H9 (cell line): ENCODE results near the gene OBI1. TPM values are rescaled to one million over a fixed set of nuclear protein-coding genes. Genes with fewer than 3 reads are reported as not detected.
A peak's percentile ranks its signal among the peaks of the same experiment; 100 is the strongest.

Source experiments
- DNase-seq: peaks from one replicate; pipeline ENCODE4 v3.0.0-alpha.2; 2017
- H2AFZ ChIP-seq: one replicate; pipeline ENCODE4 v1.6.1; 2013; ENCODE audit warnings: mild to moderate bottlenecking, low read length, control low read depth, moderate library complexity
- H2AK5ac ChIP-seq: 2 replicates; pipeline ENCODE4 v1.6.1; 2013; ENCODE audit warnings: low read length, control low read depth, mixed read lengths; ENCODE audit not compliant: insufficient read length
- H2BK120ac ChIP-seq: one replicate; pipeline ENCODE4 v1.6.1; 2013; ENCODE audit warnings: low read depth, mild to moderate bottlenecking, low read length, control low read depth, inconsistent platforms; ENCODE audit not compliant: poor library complexity, severe bottlenecking
- H2BK12ac ChIP-seq: 2 replicates; pipeline ENCODE4 v1.6.1; 2013; ENCODE audit warnings: low read length, control low read depth, mixed read lengths, low read depth; ENCODE audit not compliant: insufficient read length
- H2BK15ac ChIP-seq: 2 replicates; pipeline ENCODE4 v1.6.1; 2013; ENCODE audit warnings: low read depth, low read length, control low read depth
- H2BK20ac ChIP-seq: one replicate; pipeline ENCODE4 v1.6.1; 2013; ENCODE audit warnings: low read depth, mild to moderate bottlenecking, low read length, control low read depth, inconsistent platforms; ENCODE audit not compliant: poor library complexity, severe bottlenecking
- H2BK5ac ChIP-seq: 2 replicates; pipeline ENCODE4 v1.6.1; 2013; ENCODE audit warnings: low read length, control low read depth, mixed read lengths; ENCODE audit not compliant: insufficient read length
- H3K14ac ChIP-seq: 2 replicates; pipeline ENCODE4 v1.6.1; 2013; ENCODE audit warnings: low read length, control low read depth; ENCODE audit not compliant: insufficient read depth
- H3K18ac ChIP-seq: 2 replicates; pipeline ENCODE4 v1.6.1; 2013; ENCODE audit warnings: low read depth, mild to moderate bottlenecking, mixed read lengths, low read length, control low read depth; ENCODE audit not compliant: insufficient read length
- H3K23ac ChIP-seq: 2 replicates; pipeline ENCODE4 v1.6.1; 2013; ENCODE audit warnings: low read length, control low read depth, mixed read lengths, low read depth; ENCODE audit not compliant: insufficient read length
- H3K23me2 ChIP-seq: 2 replicates; pipeline ENCODE4 v1.6.1; 2013; ENCODE audit warnings: low read depth, mild to moderate bottlenecking, mixed read lengths, low read length, control low read depth; ENCODE audit not compliant: insufficient read length, poor library complexity, severe bottlenecking
- H3K27ac ChIP-seq: 2 replicates; pipeline ENCODE4 v1.5.1; 2013; ENCODE audit warnings: low read length, control low read depth, mixed read lengths, low read depth; ENCODE audit not compliant: insufficient read length
- H3K27me3 ChIP-seq: 2 replicates; pipeline ENCODE4 v1.6.1; 2013; ENCODE audit warnings: low read length, control low read depth, inconsistent platforms; ENCODE audit not compliant: insufficient read depth
- H3K4ac ChIP-seq: 2 replicates; pipeline ENCODE4 v1.6.1; 2013; ENCODE audit warnings: low read depth, mild to moderate bottlenecking, control low read depth, inconsistent platforms, low read length, moderate library complexity
- H3K4me1 ChIP-seq: 2 replicates; pipeline ENCODE4 v1.6.1; 2013; ENCODE audit warnings: low read length, control low read depth, inconsistent platforms; ENCODE audit not compliant: insufficient read depth
- H3K4me2 ChIP-seq: 2 replicates; pipeline ENCODE4 v1.6.1; 2013; ENCODE audit warnings: low read length, control low read depth, mixed read lengths; ENCODE audit not compliant: insufficient read length, insufficient read depth
- H3K56ac ChIP-seq: 2 replicates; pipeline ENCODE4 v1.6.1; 2013; ENCODE audit warnings: low read depth, mild to moderate bottlenecking, mixed read lengths, low read length, control low read depth; ENCODE audit not compliant: insufficient read length
- H3K79me1 ChIP-seq: 2 replicates; pipeline ENCODE4 v1.6.1; 2013; ENCODE audit warnings: low read depth, mild to moderate bottlenecking, moderate library complexity, low read length, control low read depth, inconsistent platforms; ENCODE audit not compliant: insufficient read depth, poor library complexity, severe bottlenecking
- H3K79me2 ChIP-seq: 2 replicates; pipeline ENCODE4 v1.6.1; 2013; ENCODE audit warnings: low read length, control low read depth, inconsistent platforms; ENCODE audit not compliant: insufficient read depth
- H3K9ac ChIP-seq: 2 replicates; pipeline ENCODE4 v1.6.1; 2013; ENCODE audit warnings: low read length, control low read depth, mixed read lengths; ENCODE audit not compliant: insufficient read length; ENCODE audit errors: extremely low read depth
- H3K9me3 ChIP-seq: one replicate; pipeline ENCODE4 v1.6.1; 2013; ENCODE audit warnings: low read depth, low read length, inconsistent platforms; ENCODE audit not compliant: control insufficient read depth
- H3T11ph ChIP-seq: one replicate; pipeline ENCODE4 v1.6.1; 2013; ENCODE audit warnings: mild to moderate bottlenecking, low read length, control low read depth, inconsistent platforms
- H4K20me1 ChIP-seq: one replicate; pipeline ENCODE4 v1.6.1; 2013; ENCODE audit not compliant: control insufficient read depth, insufficient read length, insufficient read depth
- H4K5ac ChIP-seq: 2 replicates; pipeline ENCODE4 v1.6.1; 2013; ENCODE audit warnings: low read depth, mild to moderate bottlenecking, mixed read lengths, low read length, control low read depth; ENCODE audit not compliant: insufficient read length
- H4K8ac ChIP-seq: replicated peaks from 2 replicates; pipeline ENCODE4 v1.6.1; 2013; ENCODE audit warnings: low read length, control low read depth, mixed read lengths, low read depth; ENCODE audit not compliant: insufficient read length
- H4K91ac ChIP-seq: 2 replicates; pipeline ENCODE4 v1.6.1; 2013; ENCODE audit warnings: low read depth, mild to moderate bottlenecking, moderate library complexity, mixed read lengths, low read length, control low read depth; ENCODE audit not compliant: insufficient read length
- H3K27ac Mint-ChIP-seq, 3 experiments: 2 replicates in 2 of 3; 3 replicates in 1 of 3; pipeline ENCODE4 v1.8.0; 2020 to 2021; ENCODE audit warnings: mixed read lengths in 3 of 3, mild to moderate bottlenecking in 1 of 3, moderate library complexity in 1 of 3
- H3K27me3 Mint-ChIP-seq: 2 replicates; pipeline ENCODE4 v1.8.0; 2021; ENCODE audit warnings: low read depth, mild to moderate bottlenecking, moderate library complexity, mixed read lengths
- H3K36me3 Mint-ChIP-seq, 3 experiments: 2 replicates in 2 of 3; 3 replicates in 1 of 3; pipeline ENCODE4 v1.8.0; 2020 to 2021; ENCODE audit warnings: low read depth in 3 of 3, mixed read lengths in 3 of 3; ENCODE audit not compliant: insufficient read depth in 1 of 3
- H3K4me1 Mint-ChIP-seq, 2 experiments: 2 replicates each; pipeline ENCODE4 v1.8.0; 2020; ENCODE audit warnings: mixed read lengths in 2 of 2
- H3K4me3 Mint-ChIP-seq, 2 experiments: 2 replicates in 1 of 2; 3 replicates in 1 of 2; pipeline ENCODE4 v1.8.0; 2020 to 2021; ENCODE audit warnings: mild to moderate bottlenecking in 2 of 2, mixed read lengths in 2 of 2, moderate library complexity in 1 of 2
- H3K9me3 Mint-ChIP-seq, 2 experiments: 2 replicates in 1 of 2; 3 replicates in 1 of 2; pipeline ENCODE4 v1.8.0; 2020; ENCODE audit warnings: mild to moderate bottlenecking in 2 of 2, mixed read lengths in 2 of 2, moderate library complexity in 1 of 2
- WGBS: extraction: QIAGEN DNeasy Blood & Tissue Kit; methylation state at CpG from one replicate; pipeline ENCODE4 v1.1.7; 2013; ENCODE audit warnings: missing lambda C conversion rate, low lambda C conversion rate, mixed read lengths; ENCODE audit not compliant: insufficient read length; ENCODE audit errors: extremely low coverage; 5-methylcytosine and 5-hydroxymethylcytosine counted together
- total RNA-seq: library from RNA; stranded (reverse); gene quantifications from 2 replicates; pipeline ENCODE4 v1.2.1, GENCODE V29; 2021
- TF ChIP-seq, protein P1 (sequence below): fragments of 200-600 bp; sonication (generic); conservative IDR thresholded peaks from 3 replicates; pipeline ENCODE4 v1.8.0; 2021; ENCODE audit warnings: antibody characterized with exemption, mild to moderate bottlenecking

Gene OBI1
- total RNA-seq, 1 experiment from 2014 or later = 24.4 TPM

DNA sequence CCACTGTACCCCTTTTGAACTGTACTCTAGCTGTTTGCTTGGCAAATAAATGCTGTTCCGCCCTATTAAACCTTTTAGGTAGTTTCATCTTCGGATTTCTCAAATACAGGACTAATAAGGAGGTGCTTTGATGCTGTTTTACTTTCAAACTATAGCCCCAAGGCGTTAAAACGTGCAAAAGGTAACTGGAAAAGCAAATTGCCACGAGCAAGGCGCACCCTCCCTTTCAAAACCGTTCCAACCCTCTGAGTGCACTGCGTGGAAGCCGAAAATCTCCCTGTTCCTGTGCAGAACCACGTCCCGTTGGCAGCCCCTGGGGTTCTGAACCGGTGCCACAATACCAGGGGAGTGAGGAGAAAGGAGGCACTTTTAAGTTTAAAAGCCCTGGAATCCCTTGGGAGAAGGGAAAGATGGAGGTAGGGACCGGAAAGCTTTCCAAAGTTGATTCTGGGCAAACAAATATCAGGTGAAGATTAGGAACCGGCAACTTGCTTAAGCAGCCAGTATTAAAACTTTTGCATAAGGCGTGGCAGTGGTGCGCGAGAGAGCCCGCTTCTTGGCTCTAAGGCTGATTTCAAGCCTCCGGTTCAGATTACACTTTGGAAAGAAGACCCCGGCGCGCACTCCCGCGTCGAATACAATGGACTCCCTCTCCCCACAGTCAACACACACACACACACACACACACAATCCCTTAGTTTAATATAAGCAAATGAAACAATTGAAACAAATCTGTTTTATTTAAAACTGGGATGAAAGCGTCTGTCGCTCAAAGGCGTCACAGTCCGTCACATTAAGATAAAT, 65.1 kb downstream of the OBI1 start:
- Histone ChIP-seq H3K9me3 (no peaks in the 10 kb centered on the region), H3K4ac (no peak overlapping the region), H4K91ac (no peak overlapping the region), H3K23me2 (peaks cover 13% of the 10 kb centered on the region), H2BK20ac (no peak overlapping the region), H3K56ac (no peak overlapping the region), H4K20me1 (no peaks in the 10 kb centered on the region), H4K8ac (no peak overlapping the region), H3K27me3 (peaks cover 55% of the 10 kb centered on the region), H3K14ac (no peak overlapping the region), H2AFZ (no peak overlapping the region), H3K79me1 (no peaks in the 10 kb centered on the region), H3K27ac (no peak overlapping the region), H2BK15ac (no peak overlapping the region), H3K9ac (no peak overlapping the region), H3T11ph (no peak overlapping the region), H2BK120ac (no peak overlapping the region), H3K79me2 (no peaks in the 10 kb centered on the region), H3K4me2 (peak overlapping the region; percentile 66), H2AK5ac (no peak overlapping the region), H4K5ac (no peak overlapping the region), H3K18ac (no peak overlapping the region), H3K4me1 (no peaks in the 10 kb centered on the region), H3K23ac (no peak overlapping the region), H2BK5ac (no peak overlapping the region), H2BK12ac (no peak overlapping the region)
- no CpG with 5 or more reads among the region's 29 CpGs for WGBS
- H3K27me3 Mint-ChIP-seq = peaks cover 97% of the 10 kb centered on the region
- peak; percentile 73 for DNase-seq
- TF ChIP-seq, protein P1, sequence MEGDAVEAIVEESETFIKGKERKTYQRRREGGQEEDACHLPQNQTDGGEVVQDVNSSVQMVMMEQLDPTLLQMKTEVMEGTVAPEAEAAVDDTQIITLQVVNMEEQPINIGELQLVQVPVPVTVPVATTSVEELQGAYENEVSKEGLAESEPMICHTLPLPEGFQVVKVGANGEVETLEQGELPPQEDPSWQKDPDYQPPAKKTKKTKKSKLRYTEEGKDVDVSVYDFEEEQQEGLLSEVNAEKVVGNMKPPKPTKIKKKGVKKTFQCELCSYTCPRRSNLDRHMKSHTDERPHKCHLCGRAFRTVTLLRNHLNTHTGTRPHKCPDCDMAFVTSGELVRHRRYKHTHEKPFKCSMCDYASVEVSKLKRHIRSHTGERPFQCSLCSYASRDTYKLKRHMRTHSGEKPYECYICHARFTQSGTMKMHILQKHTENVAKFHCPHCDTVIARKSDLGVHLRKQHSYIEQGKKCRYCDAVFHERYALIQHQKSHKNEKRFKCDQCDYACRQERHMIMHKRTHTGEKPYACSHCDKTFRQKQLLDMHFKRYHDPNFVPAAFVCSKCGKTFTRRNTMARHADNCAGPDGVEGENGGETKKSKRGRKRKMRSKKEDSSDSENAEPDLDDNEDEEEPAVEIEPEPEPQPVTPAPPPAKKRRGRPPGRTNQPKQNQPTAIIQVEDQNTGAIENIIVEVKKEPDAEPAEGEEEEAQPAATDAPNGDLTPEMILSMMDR = no peak
- no peaks in the 10 kb centered on the region for H3K36me3 Mint-ChIP-seq
- no peak overlapping the region for H3K27ac Mint-ChIP-seq
- H3K4me3 Mint-ChIP-seq = peak overlapping the region; percentile 33 to 76; a peak in 4 of 5 replicates
- peaks cover 0 to 9% of the 10 kb centered on the region in 2 experiments; a peak in 2 of 5 replicates for H3K9me3 Mint-ChIP-seq
- peaks cover 20 to 44% of the 10 kb centered on the region in 2 experiments for H3K4me1 Mint-ChIP-seq
